H1 (cell line): ENCODE measurements around the gene OLFML2B. TPM values are rescaled to one million over a fixed set of nuclear protein-coding genes. Genes with fewer than 3 reads are reported as not detected.

Source experiments
- CTCF ChIA-PET: fragments of 300-600 bp; sonication (Branson Sonifier 250); formaldehyde crosslinking; loops from one replicate; lab custom pipeline; 2021; ENCODE audit not compliant: partially characterized antibody; lab: Charles Lee
- POLR2A ChIA-PET: fragments of 300-600 bp; sonication (Branson Sonifier 250); formaldehyde crosslinking; loops from one replicate; lab custom pipeline; 2021; ENCODE audit warnings: inconsistent platforms; ENCODE audit not compliant: partially characterized antibody; lab: Charles Lee
- DNase-seq, 2 experiments: peaks; one replicate each; pipeline versions ENCODE4 v3.0.0 to v3.0.0-alpha.2; 2010 to 2022; ENCODE audit warnings: low spot score in 2 of 2, low read depth in 1 of 2, mixed read lengths in 1 of 2
- FAIRE-seq: peaks from 2 replicates; lab custom pipeline; 2011; peaks lifted over from hg19 to GRCh38; lab: Jason Lieb, UNC
- H2AFZ ChIP-seq: 2 replicates; pipeline ENCODE4 v1.8.1; 2012; ENCODE audit warnings: low read length, inconsistent platforms
- H2AK5ac ChIP-seq: 2 replicates; pipeline ENCODE4 v1.6.1; 2013; ENCODE audit warnings: low read depth, low read length
- H2BK120ac ChIP-seq: replicated peaks from 2 replicates; pipeline ENCODE3; 2013; ENCODE audit warnings: low read depth, low read length, inconsistent platforms
- H2BK12ac ChIP-seq: 2 replicates; pipeline ENCODE4 v1.6.1; 2013; ENCODE audit warnings: low read depth, low read length
- H2BK15ac ChIP-seq: 2 replicates; pipeline ENCODE4 v1.6.1; 2013; ENCODE audit warnings: low read length
- H2BK20ac ChIP-seq: 2 replicates; pipeline ENCODE4 v1.6.1; 2013; ENCODE audit warnings: low read length
- H2BK5ac ChIP-seq: 2 replicates; pipeline ENCODE4 v1.6.1; 2013; ENCODE audit warnings: low read depth, low read length
- H3K14ac ChIP-seq: 2 replicates; pipeline ENCODE4 v1.6.1; 2013; ENCODE audit warnings: inconsistent platforms; ENCODE audit not compliant: insufficient read length
- H3K18ac ChIP-seq: 2 replicates; pipeline ENCODE4 v1.6.1; 2013; ENCODE audit warnings: low read length; ENCODE audit errors: extremely low read depth
- H3K23ac ChIP-seq: 2 replicates; pipeline ENCODE4 v1.6.1; 2013; ENCODE audit warnings: inconsistent platforms; ENCODE audit not compliant: insufficient read length
- H3K23me2 ChIP-seq: 2 replicates; pipeline ENCODE4 v1.6.1; 2013; ENCODE audit warnings: low read depth, low read length
- H3K27ac ChIP-seq: 2 replicates; pipeline ENCODE4 v1.6.1; 2011; ENCODE audit warnings: low read depth, low read length, inconsistent platforms
- H3K27me3 ChIP-seq, 4 experiments: replicated peaks in 1 of 4; 1 replicate in 1 of 4; 2 replicates in 3 of 4; pipeline versions ENCODE4 v1.6.1 to v1.8.1; 2011 to 2013; ENCODE audit warnings: low read length in 3 of 4, mild to moderate bottlenecking in 3 of 4, inconsistent platforms in 2 of 4, mixed read lengths in 2 of 4, moderate library complexity in 1 of 4; ENCODE audit not compliant: control insufficient read depth in 3 of 4, insufficient read depth in 3 of 4; ENCODE audit errors: extremely low read depth in 1 of 4
- H3K36me3 ChIP-seq, 4 experiments: 2 replicates each; pipeline versions ENCODE4 v1.6.1 to v1.8.1; 2011 to 2013; ENCODE audit warnings: mild to moderate bottlenecking in 4 of 4, low read length in 3 of 4, moderate library complexity in 2 of 4, control low read depth in 1 of 4, inconsistent platforms in 1 of 4; ENCODE audit not compliant: insufficient read depth in 4 of 4, control insufficient read depth in 2 of 4
- H3K4ac ChIP-seq: replicated peaks from 2 replicates; pipeline ENCODE3; 2013; ENCODE audit warnings: low read length, low read depth, mixed read lengths, inconsistent platforms; ENCODE audit not compliant: insufficient read length
- H3K4me1 ChIP-seq, 4 experiments: replicated peaks in 1 of 4; 1 replicate in 1 of 4; 2 replicates in 3 of 4; pipeline versions ENCODE4 v1.6.1 to v1.8.1; 2011 to 2013; ENCODE audit warnings: low read length in 3 of 4, inconsistent platforms in 2 of 4, mixed read lengths in 1 of 4; ENCODE audit not compliant: insufficient read depth in 4 of 4, control insufficient read depth in 3 of 4
- H3K4me2 ChIP-seq, 2 experiments: 2 replicates each; pipeline versions ENCODE4 v1.6.1 to v1.8.1; 2011 to 2013; ENCODE audit warnings: low read depth in 2 of 2, low read length in 2 of 2, control low read depth in 1 of 2, inconsistent platforms in 1 of 2, mild to moderate bottlenecking in 1 of 2; ENCODE audit not compliant: insufficient read depth in 1 of 2
- H3K4me3 ChIP-seq, 4 experiments: fragments of 200-600, 300-600 bp in 1 of 4; sonication (generic), shearing (Covaris generic), sonication (Bioruptor Twin) in 1 of 4; 2 replicates each; pipeline versions ENCODE4 v1.5.1 to v1.8.1; 2011 to 2016; ENCODE audit warnings: low read length in 4 of 4, low read depth in 3 of 4, control low read depth in 2 of 4, inconsistent platforms in 2 of 4, mild to moderate bottlenecking in 2 of 4, mixed read lengths in 1 of 4, moderate library complexity in 1 of 4; ENCODE audit not compliant: insufficient read depth in 2 of 4; ENCODE audit errors: extremely low read depth in 1 of 4
- H3K56ac ChIP-seq: replicated peaks from 2 replicates; pipeline ENCODE3; 2013; ENCODE audit warnings: low read depth, mild to moderate bottlenecking, mixed read lengths, low read length, inconsistent platforms; ENCODE audit not compliant: insufficient read length
- H3K79me1 ChIP-seq: 2 replicates; pipeline ENCODE4 v1.6.1; 2013; ENCODE audit warnings: low read depth, low read length, control low read depth
- H3K79me2 ChIP-seq, 2 experiments: 2 replicates each; pipeline versions ENCODE4 v1.6.1 to v1.8.1; 2012 to 2013; ENCODE audit warnings: low read length in 2 of 2, mild to moderate bottlenecking in 2 of 2, inconsistent platforms in 1 of 2; ENCODE audit not compliant: insufficient read depth in 2 of 2, control insufficient read depth in 1 of 2
- H3K9ac ChIP-seq, 4 experiments: replicated peaks in 1 of 4; 1 replicate in 1 of 4; 2 replicates in 3 of 4; pipeline versions ENCODE4 v1.6.1 to v1.8.1; 2011 to 2013; ENCODE audit warnings: low read depth in 3 of 4, low read length in 3 of 4, control low read depth in 2 of 4, mild to moderate bottlenecking in 2 of 4, moderate library complexity in 2 of 4, inconsistent platforms in 1 of 4; ENCODE audit errors: extremely low read depth in 1 of 4
- H3K9me3 ChIP-seq, 2 experiments: 2 replicates each; pipeline versions ENCODE4 v1.6.1 to v1.8.1; 2012 to 2013; ENCODE audit warnings: mild to moderate bottlenecking in 2 of 2, moderate library complexity in 2 of 2, control low read depth in 1 of 2, inconsistent platforms in 1 of 2, low read depth in 1 of 2, low read length in 1 of 2, mixed read lengths in 1 of 2; ENCODE audit not compliant: insufficient read depth in 2 of 2
- H4K20me1 ChIP-seq, 2 experiments: replicated peaks in 1 of 2; 2 replicates each; pipeline versions ENCODE3 to v1.8.1; 2011 to 2013; ENCODE audit warnings: inconsistent platforms in 2 of 2, low read length in 2 of 2, mild to moderate bottlenecking in 1 of 2; ENCODE audit not compliant: insufficient read depth in 2 of 2, control insufficient read depth in 1 of 2
- H4K5ac ChIP-seq: 2 replicates; pipeline ENCODE4 v1.6.1; 2013; ENCODE audit warnings: low read length, low read depth, mixed read lengths, inconsistent platforms; ENCODE audit not compliant: insufficient read length
- H4K8ac ChIP-seq: 2 replicates; pipeline ENCODE4 v1.8.0; 2013; ENCODE audit warnings: mild to moderate bottlenecking, moderate library complexity, low read length, inconsistent platforms; ENCODE audit not compliant: insufficient read depth; ENCODE audit errors: extremely low read depth
- H4K91ac ChIP-seq: replicated peaks from 2 replicates; pipeline ENCODE3; 2013; ENCODE audit warnings: low read length, mixed read lengths, inconsistent platforms; ENCODE audit not compliant: insufficient read length
- BACH1 ChIP-seq: IDR thresholded peaks from 2 replicates; pipeline ENCODE4 v1.6.1; 2012; ENCODE audit warnings: low read length, improper control_type of control experiment
- CEBPB ChIP-seq: IDR thresholded peaks from 2 replicates; pipeline ENCODE4 v1.6.1; 2012; ENCODE audit warnings: low read depth, low read length
- CHD2 ChIP-seq: IDR thresholded peaks from 2 replicates; pipeline ENCODE4 v1.6.1; 2012; ENCODE audit warnings: low read length, improper control_type of control experiment
- CREB1 ChIP-seq: IDR thresholded peaks from 2 replicates; pipeline ENCODE4 v1.6.1; 2012; ENCODE audit warnings: inconsistent platforms
- EGR1 ChIP-seq: IDR thresholded peaks from 2 replicates; pipeline ENCODE4 v1.6.1; 2011; ENCODE audit warnings: low read depth, low read length, borderline replicate concordance
- FOSL1 ChIP-seq: IDR thresholded peaks from 2 replicates; pipeline ENCODE4 v1.6.1; 2011; ENCODE audit warnings: mild to moderate bottlenecking, low read depth, low read length, moderate library complexity; ENCODE audit not compliant: insufficient read depth
- KDM5A ChIP-seq: fragments of 200-600 bp; IDR thresholded peaks from 2 replicates; pipeline ENCODE4 v1.7.1; 2012; ENCODE audit warnings: mild to moderate bottlenecking, low read length, inconsistent platforms, mixed read lengths
- POLR2AphosphoS5 ChIP-seq: IDR thresholded peaks from 2 replicates; pipeline ENCODE4 v1.6.1; 2011; ENCODE audit warnings: low read depth, low read length
- POU5F1 ChIP-seq: IDR thresholded peaks from 2 replicates; pipeline ENCODE4 v1.6.1; 2011; ENCODE audit warnings: low read depth, mild to moderate bottlenecking, low read length, moderate library complexity
- SIN3A ChIP-seq, 2 experiments: IDR thresholded peaks in 1 of 2; conservative IDR thresholded peaks in 1 of 2; 2 replicates each; pipeline ENCODE4 v1.6.1; 2011 to 2012; ENCODE audit warnings: low read length in 2 of 2, improper control_type of control experiment in 1 of 2, low read depth in 1 of 2, mild to moderate bottlenecking in 1 of 2
- SP4 ChIP-seq: IDR thresholded peaks from 2 replicates; pipeline ENCODE4 v1.6.1; 2012; ENCODE audit warnings: low read length, inconsistent platforms
- TAF1 ChIP-seq: IDR thresholded peaks from 2 replicates; pipeline ENCODE4 v1.6.1; 2011; ENCODE audit warnings: mild to moderate bottlenecking, low read depth, low read length
- TAF7 ChIP-seq: optimal IDR thresholded peaks from 2 replicates; pipeline ENCODE3; 2011; ENCODE audit warnings: low read depth, mild to moderate bottlenecking, inconsistent platforms, low read length, moderate library complexity, borderline replicate concordance
- WGBS, 2 experiments: shearing (Covaris generic) in 1 of 2; methylation state at CpG; one replicate each; pipeline versions ENCODE4 v1.1.6 to v1.1.7; 2013 to 2015; ENCODE audit warnings: low lambda C conversion rate in 2 of 2, mixed read lengths in 2 of 2, inconsistent platforms in 1 of 2, low coverage in 1 of 2, missing lambda C conversion rate in 1 of 2; ENCODE audit not compliant: insufficient replicate concordance in 2 of 2, insufficient coverage in 1 of 2, insufficient read length in 1 of 2; ENCODE audit errors: extremely low coverage in 1 of 2, missing lambda C conversion rate in 1 of 2; 5-methylcytosine and 5-hydroxymethylcytosine counted together
- polyA plus RNA-seq, 7 experiments: library from polyadenylated mRNA; depleted of rRNA in 3 of 7; stranded (reverse) in 5 of 7; unstranded in 2 of 7; fragments of >200 nt in 5 of 7; fragments of 200-250 nt in 2 of 7; gene quantifications; 1 replicate in 5 of 7; 2 replicates in 1 of 7; 4 replicates in 1 of 7; pipeline versions ENCODE4 v1.2.1 to v1.2.3, GENCODE V29; 2011 to 2013; ENCODE audit warnings: missing spikeins in 2 of 7, mixed read lengths in 2 of 7
- total RNA-seq: library from RNA; stranded (reverse); fragmentation: NEBNext Ultra II Directional; extraction: Animal tissue kit (Norgen Biotek cat#: 25700); gene quantifications from 2 replicates; pipeline ENCODE4 v1.2.1, GENCODE V29; 2021
- TF ChIP-seq, protein P1 (sequence below), 3 experiments: IDR thresholded peaks; 1 replicate in 2 of 3; 2 replicates in 1 of 3; pipeline versions ENCODE4 v1.5.1 to v1.6.1; 2011; ENCODE audit warnings: low read length in 3 of 3, mild to moderate bottlenecking in 3 of 3, inconsistent platforms in 2 of 3, low read depth in 1 of 3, moderate library complexity in 1 of 3; ENCODE audit not compliant: insufficient read depth in 1 of 3; ENCODE audit errors: control extremely low read depth in 1 of 3

The OLFML2B gene
- total and polyA plus RNA-seq, 2 of the 8 experiments (the other 6 are each of a cell fraction or from before 2014, with no cell fraction given) = 6.5 to 10.4 TPM

DNA sequence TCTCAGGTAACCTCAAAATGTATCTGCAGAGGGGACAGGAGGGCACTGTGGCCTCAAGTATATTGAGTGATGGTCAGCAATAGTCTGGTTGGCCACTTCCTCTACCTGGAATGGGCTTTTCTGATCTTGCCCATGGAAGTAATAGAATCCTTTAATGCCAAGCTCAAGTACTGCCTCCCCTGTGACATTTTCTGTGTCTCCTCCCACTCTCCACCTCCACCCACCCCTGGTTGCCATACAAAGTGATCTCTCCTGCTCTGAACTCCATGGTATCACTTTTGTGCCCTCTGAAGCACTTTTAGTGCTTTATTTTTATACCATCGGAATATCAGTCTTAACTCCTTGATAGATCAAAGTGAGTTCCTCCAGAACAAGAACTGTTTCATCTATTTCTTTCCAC is 36.6 kb upstream of the OLFML2B start:
- Histone ChIP-seq H3K23me2 (no peaks in the 10 kb centered on the region), H3K79me2 (no peaks in the 10 kb centered on the region), H3K18ac (no peak overlapping the region), H2BK15ac (no peak overlapping the region), H3K4ac (no peak overlapping the region), H2AFZ (no peak overlapping the region), H3K23ac (no peak overlapping the region), H2AK5ac (no peak overlapping the region), H3K4me3 (no peak overlapping the region), H3K56ac (no peak overlapping the region), H3K4me1 (peaks cover 0 to 3% (median under 1%) of the 10 kb centered on the region in 4 experiments; a peak in 2 of 7 replicates), H2BK5ac (no peak overlapping the region), H3K14ac (no peak overlapping the region), H3K27ac (no peak overlapping the region), H4K20me1 (no peaks in the 10 kb centered on the region), H3K27me3 (no peaks in the 10 kb centered on the region), H4K5ac (no peak overlapping the region), H3K4me2 (no peak overlapping the region), H4K91ac (no peak overlapping the region), H3K9ac (no peak overlapping the region), H2BK120ac (no peak overlapping the region), H4K8ac (no peak overlapping the region), H3K36me3 (no peaks in the 10 kb centered on the region), H2BK12ac (no peak overlapping the region), H2BK20ac (no peak overlapping the region), H3K79me1 (no peaks in the 10 kb centered on the region), H3K9me3 (no peaks in the 10 kb centered on the region)
- FAIRE-seq (no peak), DNase-seq (no peak)
- POLR2A ChIA-PET = no interaction called here
- WGBS, 2 experiments = 91% methylated on average over 1 of the region's 1 CpG; no CpG with 5 or more reads in 1 of the 2 experiments
- CTCF ChIA-PET = interaction anchor here (0.9 to 1.4 kb wide), 3 partner anchors 9 to 295 kb away, joined by 3 read pairs; no protein-coding TSS in a partner anchor
- TF ChIP-seq CHD2 (no peak), SIN3A (conservative IDR thresholded peaks at IDR 0.05 in 1 of 2, IDR thresholded peaks at IDR 0.05 in 1 of 2; ENCODE audit: low read depth in 1 of 2, low read length in 2 of 2) (no peak), CEBPB (no peak), TAF1 (no peak), SP4 (no peak), EGR1 (no peak), POU5F1 (no peak), BACH1 (no peak), KDM5A (no peak), CREB1 (no peak), FOSL1 (no peak), TAF7 (no peak), POLR2AphosphoS5 (no peak)
- TF ChIP-seq, protein P1, sequence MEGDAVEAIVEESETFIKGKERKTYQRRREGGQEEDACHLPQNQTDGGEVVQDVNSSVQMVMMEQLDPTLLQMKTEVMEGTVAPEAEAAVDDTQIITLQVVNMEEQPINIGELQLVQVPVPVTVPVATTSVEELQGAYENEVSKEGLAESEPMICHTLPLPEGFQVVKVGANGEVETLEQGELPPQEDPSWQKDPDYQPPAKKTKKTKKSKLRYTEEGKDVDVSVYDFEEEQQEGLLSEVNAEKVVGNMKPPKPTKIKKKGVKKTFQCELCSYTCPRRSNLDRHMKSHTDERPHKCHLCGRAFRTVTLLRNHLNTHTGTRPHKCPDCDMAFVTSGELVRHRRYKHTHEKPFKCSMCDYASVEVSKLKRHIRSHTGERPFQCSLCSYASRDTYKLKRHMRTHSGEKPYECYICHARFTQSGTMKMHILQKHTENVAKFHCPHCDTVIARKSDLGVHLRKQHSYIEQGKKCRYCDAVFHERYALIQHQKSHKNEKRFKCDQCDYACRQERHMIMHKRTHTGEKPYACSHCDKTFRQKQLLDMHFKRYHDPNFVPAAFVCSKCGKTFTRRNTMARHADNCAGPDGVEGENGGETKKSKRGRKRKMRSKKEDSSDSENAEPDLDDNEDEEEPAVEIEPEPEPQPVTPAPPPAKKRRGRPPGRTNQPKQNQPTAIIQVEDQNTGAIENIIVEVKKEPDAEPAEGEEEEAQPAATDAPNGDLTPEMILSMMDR (IDR thresholded peaks at IDR 0.05; ENCODE audit: control extremely low read depth in 1 of 3, insufficient read depth in 1 of 3, low read depth in 1 of 3, low read length in 3 of 3) = no peak
